Osteoblast (primary cell): ENCODE measurements around the gene MROH8. TPM values are rescaled to one million over a fixed set of nuclear protein-coding genes. Genes with fewer than 3 reads are reported as not detected.
A peak's percentile ranks its signal among the peaks of the same experiment; 100 is the strongest.

Experiments used
- DNase-seq: peaks from one replicate; pipeline ENCODE4 v3.0.0; 2011; ENCODE audit warnings: low spot score, mixed read lengths; ENCODE audit not compliant: insufficient read length; ENCODE audit errors: missing footprints
- H2AFZ ChIP-seq: 2 replicates; pipeline ENCODE4 v1.6.0; 2011; ENCODE audit warnings: mild to moderate bottlenecking, low read length
- H3K27ac ChIP-seq: 2 replicates; pipeline ENCODE4 v1.5.1; 2011; ENCODE audit warnings: mild to moderate bottlenecking, low read depth, low read length, moderate library complexity
- H3K27me3 ChIP-seq: 2 replicates; pipeline ENCODE4 v1.6.0; 2012; ENCODE audit warnings: mild to moderate bottlenecking, control low read depth, inconsistent platforms, low read length, moderate library complexity; ENCODE audit not compliant: insufficient read depth
- H3K36me3 ChIP-seq: 2 replicates; pipeline ENCODE4 v1.5.1; 2011; ENCODE audit warnings: mild to moderate bottlenecking, low read length, control low read depth, moderate library complexity; ENCODE audit not compliant: insufficient read depth
- H3K4me1 ChIP-seq: 2 replicates; pipeline ENCODE4 v1.5.1; 2011; ENCODE audit warnings: mild to moderate bottlenecking, low read length, control low read depth, moderate library complexity; ENCODE audit not compliant: insufficient read depth
- H3K4me2 ChIP-seq: 2 replicates; pipeline ENCODE4 v1.6.0; 2011; ENCODE audit warnings: mild to moderate bottlenecking, low read length; ENCODE audit not compliant: insufficient read depth
- H3K4me3 ChIP-seq: fragments of 200-600 bp; sonication (generic); 3 replicates; pipeline ENCODE4 v1.5.1; 2012; ENCODE audit warnings: mild to moderate bottlenecking, low read length, inconsistent platforms; ENCODE audit not compliant: insufficient read depth
- H3K79me2 ChIP-seq: 2 replicates; pipeline ENCODE4 v1.6.0; 2012; ENCODE audit warnings: mild to moderate bottlenecking, low read length, control low read depth, inconsistent platforms; ENCODE audit not compliant: insufficient read depth
- H3K9me3 ChIP-seq: 2 replicates; pipeline ENCODE4 v1.5.1; 2011; ENCODE audit warnings: low read depth, low read length, control low read depth
- H4K20me1 ChIP-seq: 2 replicates; pipeline ENCODE4 v1.6.0; 2012; ENCODE audit warnings: mild to moderate bottlenecking, low read length, control low read depth; ENCODE audit not compliant: insufficient read depth
- total RNA-seq: library from RNA; depleted of rRNA; stranded (reverse); fragments of >200 nt; gene quantifications from 2 replicates; pipeline ENCODE4 v1.2.3, GENCODE V29; 2012
- TF ChIP-seq, protein P1 (sequence below): IDR thresholded peaks from 2 replicates; pipeline ENCODE4 v1.5.1; 2011; ENCODE audit warnings: mild to moderate bottlenecking, low read depth, low read length, moderate library complexity; ENCODE audit errors: extremely low read depth

The MROH8 gene
- total RNA-seq, 1 donor: 1.1 TPM

DNA sequence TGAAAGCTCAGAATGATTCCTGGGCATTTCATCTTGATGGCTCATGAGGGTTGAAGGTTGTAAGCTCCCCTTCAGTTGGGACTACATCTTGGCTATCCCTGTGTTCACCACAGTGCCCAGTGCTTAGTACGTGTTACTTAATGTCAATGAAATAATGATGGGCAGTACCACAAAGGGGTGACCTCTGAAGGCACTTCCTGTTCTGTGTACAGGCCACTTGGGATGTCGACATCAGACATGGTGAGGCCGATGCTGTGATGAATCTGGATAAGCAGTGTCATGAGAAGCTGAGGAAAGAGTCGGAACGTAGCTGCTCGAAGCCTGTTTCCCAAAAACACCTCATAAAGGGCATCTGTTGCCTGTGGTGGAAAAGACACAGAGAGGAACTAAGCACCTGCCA lies 55.9 kb downstream of the MROH8 start:
- TF ChIP-seq, protein P1, sequence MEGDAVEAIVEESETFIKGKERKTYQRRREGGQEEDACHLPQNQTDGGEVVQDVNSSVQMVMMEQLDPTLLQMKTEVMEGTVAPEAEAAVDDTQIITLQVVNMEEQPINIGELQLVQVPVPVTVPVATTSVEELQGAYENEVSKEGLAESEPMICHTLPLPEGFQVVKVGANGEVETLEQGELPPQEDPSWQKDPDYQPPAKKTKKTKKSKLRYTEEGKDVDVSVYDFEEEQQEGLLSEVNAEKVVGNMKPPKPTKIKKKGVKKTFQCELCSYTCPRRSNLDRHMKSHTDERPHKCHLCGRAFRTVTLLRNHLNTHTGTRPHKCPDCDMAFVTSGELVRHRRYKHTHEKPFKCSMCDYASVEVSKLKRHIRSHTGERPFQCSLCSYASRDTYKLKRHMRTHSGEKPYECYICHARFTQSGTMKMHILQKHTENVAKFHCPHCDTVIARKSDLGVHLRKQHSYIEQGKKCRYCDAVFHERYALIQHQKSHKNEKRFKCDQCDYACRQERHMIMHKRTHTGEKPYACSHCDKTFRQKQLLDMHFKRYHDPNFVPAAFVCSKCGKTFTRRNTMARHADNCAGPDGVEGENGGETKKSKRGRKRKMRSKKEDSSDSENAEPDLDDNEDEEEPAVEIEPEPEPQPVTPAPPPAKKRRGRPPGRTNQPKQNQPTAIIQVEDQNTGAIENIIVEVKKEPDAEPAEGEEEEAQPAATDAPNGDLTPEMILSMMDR: no peak
- Histone ChIP-seq H3K4me2 (no peak overlapping the region), H3K9me3 (no peaks in the 10 kb centered on the region), H3K27me3 (no peaks in the 10 kb centered on the region), H3K27ac (no peak overlapping the region), H3K79me2 (no peaks in the 10 kb centered on the region), H3K4me1 (no peaks in the 10 kb centered on the region), H2AFZ (no peak overlapping the region), H3K4me3 (no peak overlapping the region), H3K36me3 (no peaks in the 10 kb centered on the region), H4K20me1 (no peaks in the 10 kb centered on the region)
- DNase-seq: no peak

DNA sequence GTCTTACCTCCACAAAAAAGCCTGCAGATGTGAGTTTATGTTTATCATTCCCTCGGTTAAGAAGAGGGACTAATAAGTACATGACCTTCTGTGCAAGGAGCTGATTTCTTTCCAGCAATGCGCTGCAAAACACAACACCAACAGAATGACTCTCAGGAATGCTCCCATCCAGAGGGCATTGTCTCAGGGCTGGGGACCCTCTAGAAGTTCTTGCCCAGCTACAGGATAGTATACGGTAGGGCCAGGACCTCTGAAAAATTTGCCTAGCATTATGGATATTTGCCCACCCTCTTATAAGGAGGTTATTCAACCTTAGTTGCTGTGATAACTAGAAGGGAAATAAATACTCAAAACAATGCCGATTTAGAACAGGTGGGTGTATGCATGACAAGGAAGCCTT lies 58.9 kb downstream of the MROH8 start:
- no peak overlapping the region for H3K27ac ChIP-seq
- H2AFZ ChIP-seq: no peak overlapping the region
- no peak overlapping the region for H3K4me2 ChIP-seq
- no peaks in the 10 kb centered on the region for H3K27me3 ChIP-seq
- no peaks in the 10 kb centered on the region for H3K9me3 ChIP-seq
- H3K4me3 ChIP-seq: no peak overlapping the region
- TF ChIP-seq, protein P1: no peak
- no peaks in the 10 kb centered on the region for H4K20me1 ChIP-seq
- H3K36me3 ChIP-seq: no peaks in the 10 kb centered on the region
- no peaks in the 10 kb centered on the region for H3K79me2 ChIP-seq
- no peak for DNase-seq
- H3K4me1 ChIP-seq: no peaks in the 10 kb centered on the region

DNA sequence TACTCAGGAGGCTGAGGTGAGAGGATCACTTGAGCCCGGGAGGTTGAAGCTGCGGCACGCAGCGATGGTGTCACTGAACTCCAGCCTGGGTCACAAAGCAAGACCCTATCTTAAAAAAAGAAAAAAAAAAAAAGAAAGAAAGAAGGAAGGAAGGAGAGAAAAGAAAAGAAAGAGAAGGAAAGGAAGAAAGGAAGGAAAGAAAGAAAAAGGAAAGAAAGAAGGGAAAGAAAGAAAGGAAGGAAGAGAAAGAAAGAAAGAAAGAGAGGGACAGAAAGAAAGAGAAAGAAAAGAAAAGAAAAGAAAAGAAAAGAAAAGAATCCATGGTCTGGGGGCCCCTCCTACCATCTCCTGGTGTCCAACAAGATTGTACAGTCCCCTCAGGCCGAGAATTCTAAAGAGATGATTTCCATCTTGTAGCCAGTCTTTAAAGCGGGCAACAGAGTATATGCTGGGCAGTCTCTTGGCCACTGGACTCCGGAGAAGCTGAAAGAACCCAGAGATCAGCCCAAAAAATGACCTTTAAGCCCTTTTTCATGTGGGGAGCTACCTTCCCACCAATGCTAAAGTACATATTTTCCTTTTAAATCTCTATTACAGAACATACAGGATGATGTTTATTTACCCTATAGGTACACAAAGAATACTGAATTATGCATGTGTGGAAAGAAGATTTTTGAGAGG lies 59.9 kb downstream of the MROH8 start:
- Histone ChIP-seq H4K20me1 (no peaks in the 10 kb centered on the region), H3K9me3 (no peaks in the 10 kb centered on the region), H2AFZ (no peak overlapping the region), H3K4me1 (no peaks in the 10 kb centered on the region), H3K36me3 (no peaks in the 10 kb centered on the region), H3K27me3 (no peaks in the 10 kb centered on the region), H3K79me2 (no peaks in the 10 kb centered on the region), H3K4me3 (no peak overlapping the region), H3K27ac (no peak overlapping the region), H3K4me2 (no peak overlapping the region)
- no peak for DNase-seq
- TF ChIP-seq, protein P1: no peak

DNA sequence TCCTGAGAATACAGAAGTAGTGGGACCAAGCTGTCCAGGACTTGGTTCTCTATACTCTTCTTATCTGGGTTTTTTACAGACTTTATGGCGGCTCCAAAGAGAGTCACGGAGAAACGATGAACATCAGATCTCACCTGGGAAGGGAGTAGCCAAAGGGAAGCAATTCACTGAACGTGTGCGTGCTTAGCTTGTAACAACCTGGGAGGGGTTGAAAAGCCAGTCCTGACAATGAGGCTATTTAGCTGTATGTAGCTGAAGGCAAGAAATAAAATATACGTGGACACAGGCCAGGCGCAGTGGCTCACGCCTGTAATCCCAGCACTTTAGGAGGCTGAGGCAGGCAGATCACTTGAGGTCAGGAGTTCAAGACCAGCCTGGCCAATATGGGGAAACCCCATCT lies 65.3 kb downstream of the MROH8 start:
- DNase-seq: peak; percentile 19
- TF ChIP-seq, protein P1: no peak
- H4K20me1 ChIP-seq: no peaks in the 10 kb centered on the region
- no peak overlapping the region for H3K27ac ChIP-seq
- no peaks in the 10 kb centered on the region for H3K36me3 ChIP-seq
- no peaks in the 10 kb centered on the region for H3K9me3 ChIP-seq
- H3K4me3 ChIP-seq: no peak overlapping the region
- H3K27me3 ChIP-seq: no peaks in the 10 kb centered on the region
- H3K79me2 ChIP-seq: no peaks in the 10 kb centered on the region
- H3K4me1 ChIP-seq: no peaks in the 10 kb centered on the region
- no peak overlapping the region for H2AFZ ChIP-seq
- H3K4me2 ChIP-seq: no peak overlapping the region
